ENCODE measurements around the gene TNFRSF8.
A peak's percentile ranks its signal among the peaks of the same experiment; 100 is the strongest.

The TNFRSF8 gene

GRCh38 chr1:12113433-12114339, 50.6 kb downstream of the TNFRSF8 start:
- H3K4me3 ChIP-seq (ENCODE audit: control insufficient read depth, low read depth, low read length): no peak overlapping the region
- DNase-seq (ENCODE audit: low read depth): no peak
- TF ChIP-seq CTCF (IDR thresholded peaks at IDR 0.05; ENCODE audit: control insufficient read depth, insufficient read depth, low read depth, low read length, missing control alignments): no peak

GRCh38 chr1:12114340-12114683, 51.2 kb downstream of the TNFRSF8 start:
- DNase-seq (ENCODE audit: low read depth): no peak
- TF ChIP-seq CTCF (IDR thresholded peaks at IDR 0.05; ENCODE audit: control insufficient read depth, insufficient read depth, low read depth, low read length, missing control alignments): no peak
- no peak overlapping the region for H3K4me3 ChIP-seq (ENCODE audit: control insufficient read depth, low read depth, low read length)

- no peak for TF ChIP-seq CTCF (IDR thresholded peaks at IDR 0.05; ENCODE audit: control insufficient read depth, insufficient read depth, low read depth, low read length, missing control alignments)
- DNase-seq (ENCODE audit: low read depth): no peak
- H3K4me3 ChIP-seq (ENCODE audit: control insufficient read depth, low read depth, low read length): no peak overlapping the region
These were observed 51.8 kb downstream of the TNFRSF8 start for GRCh38 chr1:12114916-12115315.

GRCh38 chr1:12121212-12122003, 58.3 kb downstream of the TNFRSF8 start:
- no peak for DNase-seq (ENCODE audit: low read depth)
- TF ChIP-seq CTCF (IDR thresholded peaks at IDR 0.05; ENCODE audit: control insufficient read depth, insufficient read depth, low read depth, low read length, missing control alignments): no peak
- H3K4me3 ChIP-seq (ENCODE audit: control insufficient read depth, low read depth, low read length): no peak overlapping the region

GRCh38 chr1:12123172-12123571, 60.1 kb downstream of the TNFRSF8 start:
- DNase-seq (ENCODE audit: low read depth): no peak
- no peak for TF ChIP-seq CTCF (IDR thresholded peaks at IDR 0.05; ENCODE audit: control insufficient read depth, insufficient read depth, low read depth, low read length, missing control alignments)
- H3K4me3 ChIP-seq (ENCODE audit: control insufficient read depth, low read depth, low read length): no peak overlapping the region

- H3K4me3 ChIP-seq (ENCODE audit: control insufficient read depth, low read depth, low read length): no peak overlapping the region
- DNase-seq (ENCODE audit: low read depth): peak; percentile 27
- peak; percentile 97 for TF ChIP-seq CTCF (IDR thresholded peaks at IDR 0.05; ENCODE audit: control insufficient read depth, insufficient read depth, low read depth, low read length, missing control alignments)
These were observed 61.8 kb downstream of the TNFRSF8 start for GRCh38 chr1:12124693-12125421.

All from AG09309 (cell line).